BLaER1 (cell line): Measurements from ENCODE around the gene TMEM141.

Source experiments
- H3K27ac ChIP-seq: shearing (Covaris generic); formaldehyde crosslinking; 2 replicates; pipeline ENCODE4 v1.8.1; 2022
- H3K27me3 ChIP-seq: shearing (Covaris generic); formaldehyde crosslinking; 2 replicates; pipeline ENCODE4 v1.8.1; 2022
- H3K36me3 ChIP-seq: shearing (Covaris generic); formaldehyde crosslinking; 2 replicates; pipeline ENCODE4 v1.8.1; 2022
- H3K4me1 ChIP-seq: shearing (Covaris generic); formaldehyde crosslinking; 2 replicates; pipeline ENCODE4 v1.8.1; 2022
- H3K4me2 ChIP-seq: shearing (Covaris generic); formaldehyde crosslinking; 2 replicates; pipeline ENCODE4 v1.8.1; 2022
- H3K4me3 ChIP-seq: shearing (Covaris generic); formaldehyde crosslinking; 2 replicates; pipeline ENCODE4 v1.8.1; 2022
- H3K9ac ChIP-seq: shearing (Covaris generic); formaldehyde crosslinking; 2 replicates; pipeline ENCODE4 v1.8.1; 2022
- H3K9me3 ChIP-seq: shearing (Covaris generic); formaldehyde crosslinking; 2 replicates; pipeline ENCODE4 v1.8.1; 2022
- H4K20me1 ChIP-seq: shearing (Covaris generic); formaldehyde crosslinking; 2 replicates; pipeline ENCODE4 v1.8.1; 2022
- Cebpa-rat ChIP-seq: shearing (Covaris generic); IDR thresholded peaks from 2 replicates; pipeline ENCODE4 v1.8.1; 2022

TMEM141 gene

DNA sequence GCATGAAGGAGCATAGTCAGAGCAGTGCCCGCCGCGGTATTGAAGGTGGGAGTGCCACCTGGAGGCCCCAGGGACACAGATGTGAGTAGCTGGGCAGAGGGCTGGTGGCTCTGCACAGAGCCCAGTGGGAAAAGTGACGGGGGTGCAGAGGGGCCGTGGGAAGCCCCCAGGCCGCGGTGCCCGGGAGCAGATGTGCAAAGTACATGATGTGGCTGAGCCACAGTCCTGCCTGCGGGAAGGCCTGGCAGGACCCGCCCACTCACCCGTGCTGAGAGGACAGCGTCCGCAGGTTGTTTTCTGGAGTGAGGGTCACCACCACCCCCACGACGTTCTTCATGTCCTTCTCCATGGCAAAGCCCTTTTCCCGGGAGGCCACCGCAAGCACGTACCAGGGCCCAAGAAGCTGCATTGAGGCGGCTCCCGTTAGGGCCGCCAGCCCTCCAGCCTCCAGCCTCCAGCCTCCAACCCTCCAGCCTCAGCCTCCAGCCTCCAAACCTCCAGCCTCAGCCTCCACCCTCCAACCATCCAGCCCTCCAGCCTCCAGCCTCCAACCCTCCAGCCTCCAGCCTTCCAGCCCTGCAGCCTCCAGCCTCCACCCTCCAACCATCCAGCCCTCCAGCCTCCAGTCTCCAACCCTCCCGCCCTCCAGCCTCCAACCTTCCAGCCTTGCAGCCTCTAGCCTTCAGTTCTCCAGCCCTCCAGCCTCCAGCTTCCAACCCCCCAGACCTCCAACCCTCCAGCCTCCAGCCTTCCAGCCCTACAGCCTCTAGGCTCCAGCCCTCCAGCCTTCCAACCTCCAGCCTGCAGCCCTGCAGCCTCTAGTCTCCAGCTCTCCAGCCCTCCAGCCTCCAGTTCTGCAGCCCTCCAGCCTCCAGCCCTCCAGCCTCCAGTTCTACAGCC is 43.7 kb upstream of the TMEM141 start:
- H3K36me3 ChIP-seq, result peaks cover 19% of the 10 kb centered on the region; the same call in 1 of the 2 replicates
- peak overlapping the region; percentile 69 for H3K4me3 ChIP-seq
- peaks cover 21% of the 10 kb centered on the region for H3K9me3 ChIP-seq
- TF ChIP-seq Cebpa-rat, result no peak
- peaks cover 78% of the 10 kb centered on the region for H3K4me1 ChIP-seq
- H4K20me1 ChIP-seq, result peaks cover 14% of the 10 kb centered on the region; the same call in 1 of the 2 replicates
- H3K27me3 ChIP-seq, result no peaks in the 10 kb centered on the region
- H3K27ac ChIP-seq, result peak overlapping the region; percentile 99
- H3K4me2 ChIP-seq, result peak overlapping the region; percentile 94
- peak overlapping the region; percentile 87 for H3K9ac ChIP-seq

GRCh38 chr9:136748201-136748600 is 42.9 kb upstream of the TMEM141 start, which contains the start of gene LCN6:
Gene LCN6, minus strand, starts transcription at chr9:136748525. Its CDS starts 42 bp downstream, at chr9:136748483.
- Histone ChIP-seq H3K9ac (peak within 1 kb of the TSS; percentile 87), H4K20me1 (peaks cover 9% of the 10 kb centered on the region; the same call in 1 of the 2 replicates)

DNA sequence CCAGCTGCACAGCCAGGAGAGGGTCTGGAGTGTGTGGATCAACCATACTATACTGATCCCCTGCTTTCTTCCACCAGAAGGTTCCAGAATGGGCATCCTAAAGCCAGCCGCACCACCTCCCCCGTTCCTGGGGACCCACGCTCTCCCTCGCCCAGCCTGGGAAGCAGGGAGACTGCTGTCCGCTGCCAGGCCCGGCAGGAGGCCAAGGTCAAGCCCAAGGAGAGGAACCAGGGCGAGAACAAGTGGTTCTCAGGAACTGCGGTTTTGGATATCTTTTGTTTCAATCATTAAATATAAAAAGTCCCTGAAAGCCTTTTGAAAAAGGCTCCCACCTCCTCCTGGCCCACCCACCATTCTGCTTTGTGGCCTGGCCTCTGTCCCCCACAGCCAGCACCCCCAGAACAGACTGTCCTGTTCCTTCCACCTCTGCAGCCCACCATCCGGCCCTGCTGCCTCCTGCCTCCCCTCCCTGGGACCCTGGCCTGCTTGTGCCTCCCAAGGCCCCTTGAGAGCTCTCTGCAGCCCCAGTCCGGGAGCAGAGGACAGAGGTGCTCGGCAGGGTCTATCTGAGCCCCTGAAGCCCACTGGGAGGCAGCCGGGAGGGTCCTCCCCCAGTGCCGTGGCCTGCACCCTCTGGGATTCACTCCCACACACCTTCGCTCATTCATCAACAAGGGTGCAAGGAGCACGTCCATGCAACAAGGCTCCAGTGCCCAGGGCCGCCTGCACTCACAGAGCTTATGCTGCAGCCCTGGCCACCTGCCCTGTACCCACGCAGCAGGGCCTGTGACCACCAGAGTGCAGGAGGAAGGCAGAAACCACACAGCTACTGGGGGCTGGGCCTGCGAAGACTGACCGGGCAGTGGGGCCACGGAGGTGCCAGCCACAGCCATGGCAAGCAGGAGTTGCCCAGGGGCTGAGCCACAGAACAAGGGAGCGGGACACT is 42.2 kb upstream of the TMEM141 start:
- Histone ChIP-seq H3K27ac (peak overlapping the region; percentile 99), H3K4me1 (peaks cover 73% of the 10 kb centered on the region), H3K9ac (peak overlapping the region; percentile 87), H3K4me2 (peak overlapping the region; percentile 94), H4K20me1 (0 out of 2 replicates have a peak, but pooled peaks cover 2% of the 10 kb centered on the region), H3K27me3 (no peaks in the 10 kb centered on the region), H3K36me3 (peaks cover 11% of the 10 kb centered on the region; the same call in 1 of the 2 replicates), H3K4me3 (peak overlapping the region; percentile 69), H3K9me3 (peaks cover 31% of the 10 kb centered on the region)
- TF ChIP-seq Cebpa-rat, result no peak

More at GRCh38 chr9:136748201-136748600, 42.9 kb upstream of the TMEM141 start, which contains the start of gene LCN6:
- no peaks in the 10 kb centered on the region for H3K27me3 ChIP-seq
- H3K4me3 ChIP-seq, result peak within 1 kb of the TSS; percentile 69
- H3K4me2 ChIP-seq, result peak within 1 kb of the TSS; percentile 94
- H3K9me3 ChIP-seq, result peaks cover 28% of the 10 kb centered on the region
- H3K27ac ChIP-seq, result peak within 1 kb of the TSS; percentile 99
- H3K4me1 ChIP-seq, result peaks cover 73% of the 10 kb centered on the region
- TF ChIP-seq Cebpa-rat, result no peak
- peaks cover 18% of the 10 kb centered on the region; the same call in 1 of the 2 replicates for H3K36me3 ChIP-seq

DNA sequence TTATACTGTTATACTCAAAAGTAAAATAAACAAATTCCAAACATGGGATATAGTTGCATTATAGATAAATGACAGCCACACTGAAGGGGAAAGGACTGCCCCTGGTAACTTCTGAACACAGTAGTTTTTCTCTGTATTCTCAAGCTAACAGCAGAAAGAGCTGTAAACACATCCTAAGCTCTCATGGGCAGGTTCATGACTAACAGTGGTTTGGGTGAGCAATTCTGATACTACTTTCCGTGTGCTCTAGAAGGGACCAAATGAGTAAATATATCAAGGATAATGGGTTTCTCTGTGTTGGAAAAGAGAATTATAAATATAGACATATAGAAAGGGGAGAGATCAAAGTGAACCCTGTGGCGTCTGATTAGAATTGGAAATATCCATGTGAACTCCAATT is 40.6 kb upstream of the TMEM141 start:
- H3K4me3 ChIP-seq, result no peak overlapping the region
- peaks cover 3% of the 10 kb centered on the region; the same call in 1 of the 2 replicates for H3K36me3 ChIP-seq
- no peaks in the 10 kb centered on the region for H4K20me1 ChIP-seq
- TF ChIP-seq Cebpa-rat, result no peak
- H3K9me3 ChIP-seq, result peaks cover 31% of the 10 kb centered on the region
- peak overlapping the region; percentile 99 for H3K27ac ChIP-seq
- H3K4me2 ChIP-seq, result peak overlapping the region; percentile 58; the same call in 1 of the 2 replicates
- peaks cover 73% of the 10 kb centered on the region for H3K4me1 ChIP-seq
- H3K27me3 ChIP-seq, result no peaks in the 10 kb centered on the region
- no peak overlapping the region for H3K9ac ChIP-seq

DNA sequence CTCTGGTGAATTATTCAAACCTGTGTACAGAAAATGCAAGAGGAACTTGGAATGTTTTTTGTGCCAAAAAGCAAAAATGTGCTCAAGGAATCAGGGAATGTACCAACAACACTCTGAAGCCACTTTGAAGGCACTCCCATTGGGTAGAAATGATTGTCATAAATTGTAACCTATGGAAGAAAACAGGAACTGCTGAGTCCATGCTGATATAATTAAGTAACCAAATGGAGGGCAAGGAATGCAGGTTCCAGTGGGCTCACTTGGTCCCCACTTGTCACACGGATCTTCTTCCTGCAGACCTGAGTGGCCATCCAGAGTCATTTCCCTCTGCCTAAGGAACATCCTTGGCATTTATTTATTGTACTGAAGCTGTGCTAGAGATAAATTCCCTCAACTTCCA is 39.9 kb upstream of the TMEM141 start:
- no peaks in the 10 kb centered on the region for H3K27me3 ChIP-seq
- H3K4me2 ChIP-seq, result no peak overlapping the region
- H3K4me3 ChIP-seq, result no peak overlapping the region
- no peaks in the 10 kb centered on the region for H3K36me3 ChIP-seq
- no peak for TF ChIP-seq Cebpa-rat
- H3K4me1 ChIP-seq, result peaks cover 73% of the 10 kb centered on the region
- H3K27ac ChIP-seq, result peak overlapping the region; percentile 53; the same call in 1 of the 2 replicates
- H3K9ac ChIP-seq, result no peak overlapping the region
- peaks cover 38% of the 10 kb centered on the region for H3K9me3 ChIP-seq
- no peaks in the 10 kb centered on the region for H4K20me1 ChIP-seq

GRCh38 chr9:136751814-136752213 is 39.3 kb upstream of the TMEM141 start:
- H3K9ac ChIP-seq, result no peak overlapping the region
- TF ChIP-seq Cebpa-rat, result no peak
- H3K36me3 ChIP-seq, result no peaks in the 10 kb centered on the region
- peaks cover 40% of the 10 kb centered on the region for H3K9me3 ChIP-seq
- no peaks in the 10 kb centered on the region for H3K27me3 ChIP-seq
- H4K20me1 ChIP-seq, result no peaks in the 10 kb centered on the region
- H3K4me2 ChIP-seq, result no peak overlapping the region
- no peak overlapping the region; the same call in 1 of the 2 replicates for H3K27ac ChIP-seq
- H3K4me1 ChIP-seq, result peaks cover 73% of the 10 kb centered on the region
- H3K4me3 ChIP-seq, result no peak overlapping the region

DNA sequence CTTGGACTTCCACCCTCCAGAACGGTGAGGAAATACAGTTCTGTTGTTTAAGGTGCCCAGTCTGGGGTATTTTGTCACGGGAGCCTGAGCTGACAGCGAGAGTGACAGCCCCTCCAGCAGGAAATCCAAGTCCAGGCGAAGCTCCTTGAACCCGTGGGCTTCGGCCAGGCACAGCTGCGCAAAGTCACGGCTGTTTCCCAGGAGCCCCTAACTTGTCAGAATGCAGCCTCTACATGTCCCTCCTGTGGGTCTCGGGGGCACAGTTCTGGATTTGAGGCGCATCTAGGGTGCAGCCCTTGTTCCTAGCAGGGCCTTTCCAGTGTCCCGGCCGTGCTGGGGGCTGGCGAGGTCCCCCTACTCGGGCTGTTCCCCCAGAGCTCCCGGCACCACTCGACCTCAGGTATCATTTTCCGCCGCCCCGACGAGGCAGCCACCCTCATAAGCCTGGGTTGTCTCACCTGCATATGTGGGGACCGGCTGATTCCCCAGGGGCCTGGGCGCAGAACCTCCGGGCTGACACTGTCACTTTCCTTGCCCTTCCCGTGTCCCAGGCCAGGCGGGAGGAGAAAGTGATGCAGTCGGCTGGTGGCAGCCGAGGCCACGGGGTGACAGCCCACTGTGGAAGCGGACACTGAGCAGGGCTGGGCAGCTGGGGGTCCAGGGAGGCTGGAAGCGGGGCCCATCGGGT is 37.6 kb upstream of the TMEM141 start:
- H3K4me3 ChIP-seq, result no peak overlapping the region
- peak overlapping the region; percentile 61 for H3K27ac ChIP-seq
- no peak overlapping the region for H3K9ac ChIP-seq
- peaks cover 73% of the 10 kb centered on the region for H3K4me1 ChIP-seq
- no peaks in the 10 kb centered on the region for H3K27me3 ChIP-seq
- no peaks in the 10 kb centered on the region for H3K36me3 ChIP-seq
- H3K9me3 ChIP-seq, result peaks cover 40% of the 10 kb centered on the region
- H3K4me2 ChIP-seq, result peak overlapping the region; percentile 80
- TF ChIP-seq Cebpa-rat, result no peak
- H4K20me1 ChIP-seq, result no peaks in the 10 kb centered on the region

DNA sequence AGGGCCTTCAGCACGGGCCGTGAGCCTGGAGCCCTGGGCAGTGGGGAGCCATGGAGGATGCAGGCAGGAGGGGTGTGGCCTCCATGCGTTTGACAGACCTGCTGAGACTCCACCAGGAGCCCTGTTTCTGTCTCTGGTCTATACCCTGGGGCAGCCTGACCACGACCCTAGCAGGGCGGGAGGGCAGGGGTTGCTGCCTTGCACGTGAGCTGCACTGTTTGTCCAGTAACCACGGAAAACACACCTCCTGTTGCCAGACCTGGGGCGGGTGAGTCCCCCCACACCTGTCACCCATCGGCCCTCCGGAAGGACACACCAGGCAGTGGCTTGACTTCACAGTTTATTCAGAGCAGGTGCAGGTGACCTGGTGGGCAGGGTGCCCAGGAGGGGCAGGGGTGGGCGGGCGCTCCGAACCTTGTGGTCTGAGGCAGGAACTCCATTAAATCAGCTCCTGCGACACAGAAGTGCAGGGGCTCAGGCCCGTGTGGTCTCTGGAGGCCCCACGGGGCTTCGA is 37.0 kb upstream of the TMEM141 start:
- H3K36me3 ChIP-seq, result no peaks in the 10 kb centered on the region
- no peak overlapping the region for H3K9ac ChIP-seq
- no peak overlapping the region for H3K4me3 ChIP-seq
- no peak for TF ChIP-seq Cebpa-rat
- peak overlapping the region; percentile 66 for H3K27ac ChIP-seq
- peaks cover 73% of the 10 kb centered on the region for H3K4me1 ChIP-seq
- H4K20me1 ChIP-seq, result no peaks in the 10 kb centered on the region
- H3K27me3 ChIP-seq, result no peaks in the 10 kb centered on the region
- peaks cover 40% of the 10 kb centered on the region for H3K9me3 ChIP-seq
- H3K4me2 ChIP-seq, result peak overlapping the region; percentile 80
